Uterus (tissue), 4 donors: ENCODE measurements around the gene PTPRG. TPM values are rescaled to one million over a fixed set of nuclear protein-coding genes. Genes with fewer than 3 reads are reported as not detected.

ENCODE experiments used
- DNase-seq, 2 donors: peaks; one replicate each; pipeline ENCODE4 v3.0.0-alpha.2; 2019 to 2020
- H3K27ac ChIP-seq, 2 donors: fragments of 200-600 bp; sonication (generic); 1 replicate in 1 of 2; 2 replicates in 1 of 2; pipeline ENCODE4 v1.5.1; 2016 to 2018
- H3K27me3 ChIP-seq, 2 donors: fragments of 200-600 bp; sonication (generic); one replicate each; pipeline ENCODE4 v1.5.1; 2018 to 2019; ENCODE audit warnings: control low read depth in 1 of 2
- H3K36me3 ChIP-seq, 2 donors: fragments of 200-600 bp; sonication (generic); one replicate each; pipeline ENCODE4 v1.5.1; 2019; ENCODE audit warnings: control low read depth in 1 of 2
- H3K4me1 ChIP-seq, 2 donors: fragments of 200-600 bp; sonication (generic); one replicate each; pipeline ENCODE4 v1.5.1; 2018 to 2019; ENCODE audit warnings: control low read depth in 1 of 2
- H3K4me3 ChIP-seq, 2 donors: fragments of 200-600 bp; sonication (generic); 1 replicate in 1 of 2; 2 replicates in 1 of 2; pipeline ENCODE4 v1.5.1; 2018 to 2019; ENCODE audit warnings: mild to moderate bottlenecking in 1 of 2
- H3K9me3 ChIP-seq, 2 donors: fragments of 200-600 bp; sonication (generic); one replicate each; pipeline ENCODE4 v1.5.1; 2019; ENCODE audit warnings: control low read depth in 1 of 2
- POLR2A ChIP-seq, 2 donors: fragments of 450-650 bp; IDR thresholded peaks; one replicate each; pipeline ENCODE4 v1.6.1; 2016; ENCODE audit warnings: antibody characterized with exemption in 2 of 2, mild to moderate bottlenecking in 1 of 2, moderate library complexity in 1 of 2
- intact Hi-C: fragments of 100-400 bp; cut with DNase I; formaldehyde crosslinking; loops from one replicate; pipeline ENCODE4 v1.15.1; 2023; ENCODE audit warnings: low total_unique reads
- total RNA-seq, 4 donors: library from RNA; depleted of rRNA in 3 of 4; stranded (reverse); fragments of >200 nt in 3 of 4; gene quantifications; one replicate each; pipeline versions ENCODE4 v1.1.0 to v1.2.4, GENCODE V29; 2014 to 2023
- TF ChIP-seq, protein P1 (sequence below), 4 experiments: fragments of 200-600 bp in 2 of 4; fragments of 450-650 bp in 2 of 4; sonication (generic) in 2 of 4; IDR thresholded peaks; one replicate each; pipeline ENCODE4 v1.5.1; 2016 to 2019; ENCODE audit warnings: antibody characterized with exemption in 4 of 4, mild to moderate bottlenecking in 2 of 4, moderate library complexity in 1 of 4
- donor health status: DM: yes; HTN: yes; CAD: no.

The PTPRG gene
- total RNA-seq, 4 donors from 2014 or later: 43.5 to 136 (median 62.6) TPM

GRCh38 chr3:62135741-62136140, 574.4 kb downstream of the PTPRG start:
- H3K27ac ChIP-seq: no peak overlapping the region
- H3K9me3 ChIP-seq: no peaks in the 10 kb centered on the region
- no peaks in the 10 kb centered on the region for H3K36me3 ChIP-seq
- no peaks in the 10 kb centered on the region for H3K27me3 ChIP-seq
- intact Hi-C loops: no loop called here
- no peak for TF ChIP-seq POLR2A (IDR thresholded peaks at IDR 0.05)
- TF ChIP-seq, protein P1, sequence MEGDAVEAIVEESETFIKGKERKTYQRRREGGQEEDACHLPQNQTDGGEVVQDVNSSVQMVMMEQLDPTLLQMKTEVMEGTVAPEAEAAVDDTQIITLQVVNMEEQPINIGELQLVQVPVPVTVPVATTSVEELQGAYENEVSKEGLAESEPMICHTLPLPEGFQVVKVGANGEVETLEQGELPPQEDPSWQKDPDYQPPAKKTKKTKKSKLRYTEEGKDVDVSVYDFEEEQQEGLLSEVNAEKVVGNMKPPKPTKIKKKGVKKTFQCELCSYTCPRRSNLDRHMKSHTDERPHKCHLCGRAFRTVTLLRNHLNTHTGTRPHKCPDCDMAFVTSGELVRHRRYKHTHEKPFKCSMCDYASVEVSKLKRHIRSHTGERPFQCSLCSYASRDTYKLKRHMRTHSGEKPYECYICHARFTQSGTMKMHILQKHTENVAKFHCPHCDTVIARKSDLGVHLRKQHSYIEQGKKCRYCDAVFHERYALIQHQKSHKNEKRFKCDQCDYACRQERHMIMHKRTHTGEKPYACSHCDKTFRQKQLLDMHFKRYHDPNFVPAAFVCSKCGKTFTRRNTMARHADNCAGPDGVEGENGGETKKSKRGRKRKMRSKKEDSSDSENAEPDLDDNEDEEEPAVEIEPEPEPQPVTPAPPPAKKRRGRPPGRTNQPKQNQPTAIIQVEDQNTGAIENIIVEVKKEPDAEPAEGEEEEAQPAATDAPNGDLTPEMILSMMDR (IDR thresholded peaks at IDR 0.05): no peak
- no peaks in the 10 kb centered on the region for H3K4me1 ChIP-seq
- H3K4me3 ChIP-seq: no peak overlapping the region
- no peak for DNase-seq

DNA sequence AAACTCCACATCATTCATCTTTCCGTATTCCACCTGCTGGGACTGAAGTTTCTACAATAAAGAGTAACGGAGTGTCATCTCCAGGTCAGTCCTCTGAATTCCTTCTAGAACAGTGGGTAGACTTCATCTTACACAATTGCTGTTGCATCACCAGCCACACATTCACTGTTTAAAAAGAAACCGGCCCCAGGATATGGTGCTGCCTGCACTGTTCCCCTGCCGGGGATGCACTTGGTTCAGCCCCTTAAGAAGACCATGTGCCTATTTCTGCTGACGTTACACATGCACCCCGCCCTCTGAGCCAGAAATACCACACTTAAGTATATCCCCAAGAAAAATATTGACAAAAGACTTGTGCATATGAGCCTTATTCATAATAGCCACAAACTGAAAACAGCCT, 578.6 kb downstream of the PTPRG start:
- Histone ChIP-seq H3K27me3 (no peaks in the 10 kb centered on the region), H3K27ac (no peak overlapping the region), H3K4me1 (no peaks in the 10 kb centered on the region), H3K4me3 (no peak overlapping the region), H3K9me3 (no peaks in the 10 kb centered on the region), H3K36me3 (no peaks in the 10 kb centered on the region)
- TF ChIP-seq POLR2A (IDR thresholded peaks at IDR 0.05): no peak
- TF ChIP-seq, protein P1 (IDR thresholded peaks at IDR 0.05): no peak
- intact Hi-C loops: no loop called here
- DNase-seq: no peak

DNA sequence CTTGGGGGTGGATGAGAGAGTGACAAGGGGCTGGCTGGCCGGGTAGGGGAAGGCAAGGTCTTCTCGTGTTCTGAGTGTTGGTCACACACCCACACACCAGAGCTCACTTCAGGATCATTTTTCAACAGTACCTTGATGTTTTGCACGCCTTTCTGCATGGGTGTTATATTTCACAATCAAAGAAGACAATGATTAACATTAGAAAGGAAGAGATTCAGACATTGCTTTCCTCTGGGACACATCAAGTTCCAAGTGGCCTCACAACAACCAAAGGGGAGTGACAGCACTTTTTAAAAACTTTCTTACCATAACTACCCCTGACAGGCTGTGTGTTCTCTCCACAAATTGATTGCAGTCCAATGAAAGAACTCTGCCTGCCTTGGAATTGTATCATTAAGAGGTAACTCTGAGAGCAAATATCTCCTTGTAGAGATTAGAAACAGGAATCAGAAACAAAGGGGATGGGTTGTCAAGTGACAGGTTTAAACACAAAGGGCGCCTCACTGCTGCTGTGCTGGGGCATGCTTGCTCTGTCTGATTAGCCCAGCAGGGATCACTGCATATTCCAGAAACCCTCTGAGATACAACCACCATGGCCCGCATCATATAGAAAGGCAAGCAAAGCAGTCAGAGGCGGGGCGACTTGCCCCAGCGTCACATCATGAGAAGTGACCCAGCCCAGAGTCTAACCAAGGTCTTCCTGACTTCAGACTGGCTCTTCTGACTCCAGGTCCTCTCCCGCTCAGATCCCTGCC, 581.1 kb downstream of the PTPRG start:
- Histone ChIP-seq H3K27me3 (no peaks in the 10 kb centered on the region), H3K4me3 (no peak overlapping the region), H3K36me3 (no peaks in the 10 kb centered on the region), H3K9me3 (no peaks in the 10 kb centered on the region), H3K27ac (no peak overlapping the region), H3K4me1 (no peaks in the 10 kb centered on the region)
- TF ChIP-seq POLR2A (IDR thresholded peaks at IDR 0.05): no peak
- TF ChIP-seq, protein P1 (IDR thresholded peaks at IDR 0.05): no peak
- DNase-seq: no peak
- intact Hi-C loops: no loop called here

DNA sequence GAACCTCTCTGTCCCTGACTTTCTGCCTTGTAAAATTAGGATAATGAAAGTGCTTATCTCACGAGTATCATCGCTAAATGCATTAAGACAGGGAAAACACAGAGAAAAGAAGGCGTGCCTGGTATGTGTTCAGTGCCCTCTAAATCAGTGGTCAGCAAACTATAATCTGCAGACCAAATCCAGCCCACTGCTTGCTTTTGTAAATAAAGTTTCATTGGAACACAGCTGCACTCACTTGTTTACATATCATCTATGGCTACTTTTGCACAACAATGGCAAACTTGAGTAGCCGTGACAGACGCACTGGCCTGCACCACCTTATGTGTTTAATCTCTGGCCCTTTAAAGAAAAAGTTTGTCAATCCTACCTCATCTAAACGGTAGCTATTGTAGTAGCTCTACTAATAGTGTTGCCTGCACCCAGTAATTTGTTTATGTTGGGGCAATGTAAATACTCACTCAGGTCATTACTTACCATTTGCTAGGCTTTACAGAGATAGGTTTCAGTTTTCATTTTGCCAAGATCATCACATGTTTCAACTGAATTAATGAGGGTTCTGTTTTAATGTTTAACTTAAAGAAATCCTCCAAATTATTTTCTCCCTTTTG, 582.6 kb downstream of the PTPRG start:
- no peak for DNase-seq
- Histone ChIP-seq H3K4me1 (no peaks in the 10 kb centered on the region), H3K4me3 (no peak overlapping the region), H3K36me3 (no peaks in the 10 kb centered on the region), H3K27ac (peak overlapping the region in 1 of 2 donors; percentile 15), H3K27me3 (no peaks in the 10 kb centered on the region), H3K9me3 (no peaks in the 10 kb centered on the region)
- intact Hi-C loops: no loop called here
- no peak for TF ChIP-seq POLR2A (IDR thresholded peaks at IDR 0.05)
- TF ChIP-seq, protein P1 (IDR thresholded peaks at IDR 0.05): no peak

- no peak for TF ChIP-seq POLR2A (IDR thresholded peaks at IDR 0.05)
- TF ChIP-seq, protein P1 (IDR thresholded peaks at IDR 0.05): no peak
- intact Hi-C loops: no loop called here
- no peak for DNase-seq
- Histone ChIP-seq H3K27me3 (no peaks in the 10 kb centered on the region), H3K9me3 (no peaks in the 10 kb centered on the region), H3K4me3 (no peak overlapping the region), H3K4me1 (no peaks in the 10 kb centered on the region), H3K36me3 (no peaks in the 10 kb centered on the region), H3K27ac (no peak overlapping the region)
These were observed 583.1 kb downstream of the PTPRG start for GRCh38 chr3:62144482-62144881.
